CD4-positive, alpha-beta memory T cell (primary cell): Measurements from ENCODE around the gene NUTM1. TPM values are rescaled to one million over a fixed set of nuclear protein-coding genes. Genes with fewer than 3 reads are reported as not detected.

Experiments
- CTCF ChIA-PET: fragments of 350-600 bp; sonication (Branson Sonifier 250); formaldehyde crosslinking; loops from one replicate; lab custom pipeline; 2021; ENCODE audit warnings: inconsistent platforms; ENCODE audit not compliant: partially characterized antibody; lab: Charles Lee
- POLR2A ChIA-PET: fragments of 350-600 bp; sonication (Branson Sonifier 250); formaldehyde crosslinking; loops from one replicate; lab custom pipeline; 2021; ENCODE audit not compliant: partially characterized antibody; lab: Charles Lee
- DNase-seq, 5 donors: peaks; one replicate each; pipeline versions ENCODE4 v3.0.0 to v3.0.0-alpha.2; 2020 to 2022; ENCODE audit warnings: mixed read lengths in 1 of 5
- H3K27ac ChIP-seq: one replicate; pipeline ENCODE4 v1.7.0; 2013; ENCODE audit warnings: low read depth, low read length
- H3K27me3 ChIP-seq: 2 replicates; pipeline ENCODE4 v1.7.0; 2013; ENCODE audit warnings: mild to moderate bottlenecking, low read length, moderate library complexity; ENCODE audit not compliant: insufficient read depth
- H3K36me3 ChIP-seq: 2 replicates; pipeline ENCODE4 v1.7.0; 2013; ENCODE audit warnings: mild to moderate bottlenecking, low read length, moderate library complexity; ENCODE audit not compliant: insufficient read depth
- H3K4me1 ChIP-seq: 2 replicates; pipeline ENCODE4 v1.7.0; 2013; ENCODE audit warnings: mild to moderate bottlenecking, low read length, moderate library complexity; ENCODE audit not compliant: insufficient read depth
- H3K4me3 ChIP-seq, 2 donors: one replicate each; pipeline ENCODE4 v1.7.0; 2013; ENCODE audit warnings: low read length in 2 of 2, mild to moderate bottlenecking in 1 of 2
- H3K9me3 ChIP-seq, 2 donors: one replicate each; pipeline ENCODE4 v1.7.0; 2013; ENCODE audit warnings: low read length in 2 of 2, control low read depth in 1 of 2; ENCODE audit not compliant: control insufficient read depth in 1 of 2
- H3K27ac Mint-ChIP-seq, 7 donors: one replicate each; pipeline ENCODE4 v1.8.0; 2020 to 2021; ENCODE audit warnings: mixed read lengths in 7 of 7, mild to moderate bottlenecking in 6 of 7, inconsistent platforms in 3 of 7, moderate library complexity in 3 of 7
- H3K27me3 Mint-ChIP-seq, 2 donors: one replicate each; pipeline ENCODE4 v1.8.0; 2020 to 2021; ENCODE audit warnings: mixed read lengths in 2 of 2
- H3K36me3 Mint-ChIP-seq, 2 donors: one replicate each; pipeline ENCODE4 v1.8.0; 2020 to 2021; ENCODE audit warnings: mixed read lengths in 2 of 2, inconsistent platforms in 1 of 2, mild to moderate bottlenecking in 1 of 2
- H3K4me1 Mint-ChIP-seq, 4 donors: one replicate each; pipeline ENCODE4 v1.8.0; 2020 to 2021; ENCODE audit warnings: mixed read lengths in 4 of 4, mild to moderate bottlenecking in 1 of 4
- H3K4me3 Mint-ChIP-seq, 8 donors: one replicate each; pipeline ENCODE4 v1.8.0; 2020 to 2021; ENCODE audit warnings: mixed read lengths in 8 of 8, mild to moderate bottlenecking in 7 of 8, moderate library complexity in 6 of 8, inconsistent platforms in 3 of 8
- H3K9me3 Mint-ChIP-seq, 8 donors: one replicate each; pipeline ENCODE4 v1.8.0; 2020 to 2021; ENCODE audit warnings: mixed read lengths in 8 of 8, mild to moderate bottlenecking in 5 of 8, inconsistent platforms in 3 of 8, moderate library complexity in 1 of 8
- intact Hi-C: fragments of 100-400 bp; cut with micrococcal nuclease; formaldehyde crosslinking; loops from one replicate; pipeline ENCODE4 v1.15.1; 2023
- polyA plus RNA-seq, 2 donors: library from polyadenylated mRNA; unstranded; fragments of 300-500 nt; fragmentation: Illumina TruSeq; gene quantifications; one replicate each; pipeline ENCODE4 v1.2.3, GENCODE V29; 2021
- total RNA-seq, 2 experiments: library from RNA; stranded (reverse); gene quantifications; one replicate each; pipeline ENCODE4 v1.2.3, GENCODE V29; 2021

Gene NUTM1
- total and polyA plus RNA-seq, 4 experiments from 2014 or later = not detected

GRCh38 chr15:34336231-34336990 is 6.7 kb upstream of the NUTM1 start:
- Mint-ChIP-seq H3K27me3 (no peaks in the 10 kb centered on the region), H3K9me3 (peaks cover 0 to 2% (median 0%) of the 10 kb centered on the region in 8 donors), H3K4me1 (peaks cover 41 to 75% (median 52%) of the 10 kb centered on the region in 4 donors), H3K36me3 (peaks cover 4 to 21% of the 10 kb centered on the region in 2 donors), H3K27ac (peak overlapping the region; percentile 91 to 99 (median 97)), H3K4me3 (peak overlapping the region; percentile 94 to 100 (median 100))
- ChIA-PET POLR2A (interaction anchor here (0.5 to 10.0 kb wide), 14 partner anchors 8 to 651 kb away, joined by 4 to 144 read pairs (median 20); partner anchors contain the start of genes AVEN, EMC4, EMC7 and GOLGA8B), CTCF (interaction anchor here (1.3 to 4.8 kb wide), 5 partner anchors 8 to 127 kb away, joined by 4 to 28 read pairs (median 17); partner anchors contain the start of genes KATNBL1 and LPCAT4)
- intact Hi-C loops = loop anchor here (5.0 to 10.0 kb wide), 2 partner anchors 34 to 648 kb away; partner anchors contain the start of gene ZNF770
- no peak for DNase-seq
- Histone ChIP-seq H3K27ac (peak overlapping the region; percentile 76), H3K36me3 (no peaks in the 10 kb centered on the region), H3K27me3 (no peaks in the 10 kb centered on the region), H3K4me1 (peaks cover 75% of the 10 kb centered on the region), H3K9me3 (no peaks in the 10 kb centered on the region), H3K4me3 (peak overlapping the region; percentile 62 to 98)

GRCh38 chr15:34336991-34337556 is 6.0 kb upstream of the NUTM1 start:
- Histone ChIP-seq H3K9me3 (no peaks in the 10 kb centered on the region), H3K4me3 (peak overlapping the region; percentile 62 to 98), H3K36me3 (no peaks in the 10 kb centered on the region), H3K27ac (peak overlapping the region; percentile 76), H3K4me1 (peaks cover 75% of the 10 kb centered on the region), H3K27me3 (no peaks in the 10 kb centered on the region)
- POLR2A ChIA-PET = interaction anchor here (0.6 to 10.0 kb wide), 18 partner anchors 9 to 651 kb away, joined by 3 to 144 read pairs (median 8); partner anchors contain the start of genes AVEN, EMC4, EMC7 and GOLGA8B
- CTCF ChIA-PET = interaction anchor here (1.7 to 4.8 kb wide), 4 partner anchors 8 to 127 kb away, joined by 4 to 28 read pairs (median 22); partner anchors contain the start of genes KATNBL1 and LPCAT4
- Mint-ChIP-seq H3K27ac (peak overlapping the region; percentile 91 to 99 (median 97)), H3K4me3 (peak overlapping the region; percentile 94 to 100 (median 100)), H3K4me1 (peaks cover 41 to 75% (median 52%) of the 10 kb centered on the region in 4 donors), H3K36me3 (peaks cover 6 to 26% of the 10 kb centered on the region in 2 donors), H3K9me3 (peaks cover 0 to 2% (median 0%) of the 10 kb centered on the region in 8 donors), H3K27me3 (no peaks in the 10 kb centered on the region)
- intact Hi-C loops = loop anchor here (1.0 to 10.0 kb wide), 5 partner anchors 19 to 648 kb away; partner anchors contain the start of genes LPCAT4 and ZNF770
- DNase-seq = peak; percentile 23 to 53 (median 32)

GRCh38 chr15:34337557-34338306 is 5.4 kb upstream of the NUTM1 start, which contains the start of gene SLC12A6:
TSS of gene SLC12A6 (minus strand) at chr15:34337781. CDS start at chr15:34336680, 1,101 bp downstream.
- Mint-ChIP-seq H3K36me3 (peaks cover 6 to 26% of the 10 kb centered on the region in 2 donors), H3K9me3 (peaks cover 0 to 2% (median 0%) of the 10 kb centered on the region in 8 donors), H3K27ac (peak within 1 kb of the TSS; percentile 91 to 99 (median 97)), H3K4me3 (peak within 1 kb of the TSS; percentile 94 to 100 (median 100)), H3K4me1 (peaks cover 38 to 71% (median 49%) of the 10 kb centered on the region in 4 donors), H3K27me3 (no peaks in the 10 kb centered on the region)
- Histone ChIP-seq H3K4me1 (peaks cover 70% of the 10 kb centered on the region), H3K4me3 (peak within 1 kb of the TSS; percentile 62 to 98), H3K27ac (peak within 1 kb of the TSS; percentile 76), H3K9me3 (no peaks in the 10 kb centered on the region), H3K36me3 (no peaks in the 10 kb centered on the region), H3K27me3 (no peaks in the 10 kb centered on the region)
- ChIA-PET POLR2A (interaction anchor here (0.6 to 10.0 kb wide), 24 partner anchors 9 to 299 kb away, joined by 3 to 144 read pairs (median 4); partner anchors contain the start of genes AVEN, EMC4, EMC7 and GOLGA8B), CTCF (interaction anchor here (3.6 to 4.8 kb wide), 3 partner anchors 9 to 96 kb away, joined by 17 to 28 read pairs (median 27); partner anchors contain the start of gene LPCAT4)
- DNase-seq = peak; percentile 92 to 94 (median 92)
- intact Hi-C loops = loop anchor here (1.0 to 10.0 kb wide), 6 partner anchors 19 to 647 kb away; partner anchors contain the start of genes KATNBL1, LPCAT4 and ZNF770

- Mint-ChIP-seq H3K27ac (peak overlapping the region in 2 of 7 donors; percentile 17 to 91), H3K4me1 (peaks cover 38 to 66% (median 49%) of the 10 kb centered on the region in 4 donors)
- CTCF ChIA-PET = interaction anchor here (3.6 to 4.8 kb wide), 3 partner anchors 10 to 97 kb away, joined by 17 to 28 read pairs (median 27); partner anchors contain the start of gene LPCAT4
Observed at GRCh38 chr15:34338347-34338746, 4.8 kb upstream of the NUTM1 start.

GRCh38 chr15:34339946-34340345 is 3.2 kb upstream of the NUTM1 start:
- H3K27ac Mint-ChIP-seq = peak overlapping the region in 6 of 7 donors; percentile 9 to 91 (median 66)
- ChIA-PET CTCF (interaction anchor here (4.0 to 4.8 kb wide), 2 partner anchors 11 to 27 kb away, joined by 27 to 28 read pairs; partner anchors contain the start of gene LPCAT4), POLR2A (interaction anchor here (1.4 to 10.0 kb wide), 3 partner anchors 22 to 301 kb away, joined by 3 to 144 read pairs (median 51); partner anchors contain the start of genes AVEN and LPCAT4)
- peaks cover 6 to 26% of the 10 kb centered on the region in 2 donors for H3K36me3 Mint-ChIP-seq
- intact Hi-C loops = loop anchor here (5.0 to 10.0 kb wide), 2 partner anchors 38 to 645 kb away; partner anchors contain the start of gene ZNF770
- Histone ChIP-seq H3K27ac (no peak overlapping the region), H3K4me1 (peaks cover 48% of the 10 kb centered on the region), H3K36me3 (no peaks in the 10 kb centered on the region), H3K4me3 (no peak overlapping the region), H3K27me3 (no peaks in the 10 kb centered on the region), H3K9me3 (no peaks in the 10 kb centered on the region)
- H3K9me3 Mint-ChIP-seq = peaks cover 0 to 2% (median 0%) of the 10 kb centered on the region in 8 donors
- no peak for DNase-seq
- H3K4me1 Mint-ChIP-seq = peaks cover 30 to 53% (median 36%) of the 10 kb centered on the region in 4 donors
- peak overlapping the region in 4 of 8 donors; percentile 8 to 51 (median 40) for H3K4me3 Mint-ChIP-seq
- H3K27me3 Mint-ChIP-seq = no peaks in the 10 kb centered on the region

More at GRCh38 chr15:34338347-34338746, 4.8 kb upstream of the NUTM1 start:
- Histone ChIP-seq H3K9me3 (no peaks in the 10 kb centered on the region), H3K27ac (peak overlapping the region; percentile 76), H3K27me3 (no peaks in the 10 kb centered on the region), H3K4me1 (peaks cover 64% of the 10 kb centered on the region), H3K36me3 (no peaks in the 10 kb centered on the region), H3K4me3 (peak overlapping the region in 1 of 2 donors; percentile 98)
- no peaks in the 10 kb centered on the region for H3K27me3 Mint-ChIP-seq
- H3K36me3 Mint-ChIP-seq = peaks cover 6 to 26% of the 10 kb centered on the region in 2 donors
- peaks cover 0 to 2% (median 0%) of the 10 kb centered on the region in 8 donors for H3K9me3 Mint-ChIP-seq
- peak overlapping the region in 5 of 8 donors; percentile 79 to 100 (median 81) for H3K4me3 Mint-ChIP-seq
- POLR2A ChIA-PET = interaction anchor here (0.6 to 10.0 kb wide), 24 partner anchors 10 to 299 kb away, joined by 3 to 144 read pairs (median 4); partner anchors contain the start of genes AVEN, EMC4, EMC7 and GOLGA8B
- intact Hi-C loops = loop anchor here (1.0 to 10.0 kb wide), 3 partner anchors 36 to 646 kb away; partner anchors contain the start of genes KATNBL1 and ZNF770
- no peak for DNase-seq
